GM23338 (cell line): ENCODE data around the gene PHLDB1.

Experiments used
- CREB1 ChIP-seq: fragments of 250-450 bp; sonication (Bioruptor Pico); IDR thresholded peaks from 2 replicates; pipeline ENCODE4 v1.5.0; 2020; ENCODE audit warnings: low read depth, mild to moderate bottlenecking, moderate library complexity
- EZH2 ChIP-seq: fragments of 200-600 bp; sonication (generic); IDR thresholded peaks from one replicate; pipeline ENCODE4 v1.8.0; 2017; ENCODE audit warnings: antibody characterized with exemption, mild to moderate bottlenecking, low read depth; ENCODE audit not compliant: unreplicated experiment
- EZH2phosphoT487 ChIP-seq: fragments of 200-600 bp; sonication (generic); IDR thresholded peaks from one replicate; pipeline ENCODE4 v1.8.1; 2018; ENCODE audit warnings: antibody characterized with exemption; ENCODE audit not compliant: unreplicated experiment
- JUNB ChIP-seq: IDR thresholded peaks from one replicate; pipeline ENCODE4 v1.6.1; 2016; ENCODE audit warnings: antibody characterized with exemption; ENCODE audit not compliant: unreplicated experiment
- NANOG ChIP-seq: IDR thresholded peaks from 2 replicates; pipeline ENCODE4 v1.6.1; 2016; ENCODE audit warnings: antibody characterized with exemption, borderline replicate concordance
- POLR2AphosphoS5 ChIP-seq: IDR thresholded peaks from 2 replicates; pipeline ENCODE4 v1.6.1; 2016; ENCODE audit warnings: antibody characterized with exemption, low read depth
- ZNF331 ChIP-seq: fragments of 250-450 bp; sonication (Bioruptor Pico); IDR thresholded peaks from 2 replicates; pipeline ENCODE4 v1.5.0; 2020; ENCODE audit warnings: low read depth, mild to moderate bottlenecking, moderate library complexity
- TF ChIP-seq, protein P1 (sequence below), 2 experiments: fragments of 200-600 bp in 1 of 2; sonication (generic) in 1 of 2; conservative IDR thresholded peaks; 2 replicates each; pipeline versions ENCODE4 v1.5.1 to v1.6.1; 2016 to 2017; ENCODE audit warnings: antibody characterized with exemption in 2 of 2, low read depth in 2 of 2, mild to moderate bottlenecking in 2 of 2, moderate library complexity in 1 of 2
- TF ChIP-seq, protein P2 (sequence below): IDR thresholded peaks from one replicate; pipeline ENCODE4 v1.6.1; 2018; ENCODE audit warnings: antibody characterized with exemption; ENCODE audit not compliant: unreplicated experiment
- TF ChIP-seq, protein P3 (sequence below): IDR thresholded peaks from 2 replicates; pipeline ENCODE4 v1.6.1; 2016; ENCODE audit warnings: antibody characterized with exemption

GRCh38 chr11:118674082-118674435, 66.6 kb downstream of the PHLDB1 start:
- TF ChIP-seq, protein P1, sequence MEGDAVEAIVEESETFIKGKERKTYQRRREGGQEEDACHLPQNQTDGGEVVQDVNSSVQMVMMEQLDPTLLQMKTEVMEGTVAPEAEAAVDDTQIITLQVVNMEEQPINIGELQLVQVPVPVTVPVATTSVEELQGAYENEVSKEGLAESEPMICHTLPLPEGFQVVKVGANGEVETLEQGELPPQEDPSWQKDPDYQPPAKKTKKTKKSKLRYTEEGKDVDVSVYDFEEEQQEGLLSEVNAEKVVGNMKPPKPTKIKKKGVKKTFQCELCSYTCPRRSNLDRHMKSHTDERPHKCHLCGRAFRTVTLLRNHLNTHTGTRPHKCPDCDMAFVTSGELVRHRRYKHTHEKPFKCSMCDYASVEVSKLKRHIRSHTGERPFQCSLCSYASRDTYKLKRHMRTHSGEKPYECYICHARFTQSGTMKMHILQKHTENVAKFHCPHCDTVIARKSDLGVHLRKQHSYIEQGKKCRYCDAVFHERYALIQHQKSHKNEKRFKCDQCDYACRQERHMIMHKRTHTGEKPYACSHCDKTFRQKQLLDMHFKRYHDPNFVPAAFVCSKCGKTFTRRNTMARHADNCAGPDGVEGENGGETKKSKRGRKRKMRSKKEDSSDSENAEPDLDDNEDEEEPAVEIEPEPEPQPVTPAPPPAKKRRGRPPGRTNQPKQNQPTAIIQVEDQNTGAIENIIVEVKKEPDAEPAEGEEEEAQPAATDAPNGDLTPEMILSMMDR (conservative IDR thresholded peaks at IDR 0.05; ENCODE audit: low read depth in 2 of 2) = no peak
- TF ChIP-seq, protein P2, sequence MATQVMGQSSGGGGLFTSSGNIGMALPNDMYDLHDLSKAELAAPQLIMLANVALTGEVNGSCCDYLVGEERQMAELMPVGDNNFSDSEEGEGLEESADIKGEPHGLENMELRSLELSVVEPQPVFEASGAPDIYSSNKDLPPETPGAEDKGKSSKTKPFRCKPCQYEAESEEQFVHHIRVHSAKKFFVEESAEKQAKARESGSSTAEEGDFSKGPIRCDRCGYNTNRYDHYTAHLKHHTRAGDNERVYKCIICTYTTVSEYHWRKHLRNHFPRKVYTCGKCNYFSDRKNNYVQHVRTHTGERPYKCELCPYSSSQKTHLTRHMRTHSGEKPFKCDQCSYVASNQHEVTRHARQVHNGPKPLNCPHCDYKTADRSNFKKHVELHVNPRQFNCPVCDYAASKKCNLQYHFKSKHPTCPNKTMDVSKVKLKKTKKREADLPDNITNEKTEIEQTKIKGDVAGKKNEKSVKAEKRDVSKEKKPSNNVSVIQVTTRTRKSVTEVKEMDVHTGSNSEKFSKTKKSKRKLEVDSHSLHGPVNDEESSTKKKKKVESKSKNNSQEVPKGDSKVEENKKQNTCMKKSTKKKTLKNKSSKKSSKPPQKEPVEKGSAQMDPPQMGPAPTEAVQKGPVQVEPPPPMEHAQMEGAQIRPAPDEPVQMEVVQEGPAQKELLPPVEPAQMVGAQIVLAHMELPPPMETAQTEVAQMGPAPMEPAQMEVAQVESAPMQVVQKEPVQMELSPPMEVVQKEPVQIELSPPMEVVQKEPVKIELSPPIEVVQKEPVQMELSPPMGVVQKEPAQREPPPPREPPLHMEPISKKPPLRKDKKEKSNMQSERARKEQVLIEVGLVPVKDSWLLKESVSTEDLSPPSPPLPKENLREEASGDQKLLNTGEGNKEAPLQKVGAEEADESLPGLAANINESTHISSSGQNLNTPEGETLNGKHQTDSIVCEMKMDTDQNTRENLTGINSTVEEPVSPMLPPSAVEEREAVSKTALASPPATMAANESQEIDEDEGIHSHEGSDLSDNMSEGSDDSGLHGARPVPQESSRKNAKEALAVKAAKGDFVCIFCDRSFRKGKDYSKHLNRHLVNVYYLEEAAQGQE = no peak
- no peak for TF ChIP-seq POLR2AphosphoS5
- no peak for TF ChIP-seq ZNF331 (CRISPR knock-in tag)
- TF ChIP-seq CREB1 (CRISPR knock-in tag) = no peak
- no peak for TF ChIP-seq EZH2
- no peak for TF ChIP-seq JUNB
- TF ChIP-seq EZH2phosphoT487 = no peak
- TF ChIP-seq, protein P3, sequence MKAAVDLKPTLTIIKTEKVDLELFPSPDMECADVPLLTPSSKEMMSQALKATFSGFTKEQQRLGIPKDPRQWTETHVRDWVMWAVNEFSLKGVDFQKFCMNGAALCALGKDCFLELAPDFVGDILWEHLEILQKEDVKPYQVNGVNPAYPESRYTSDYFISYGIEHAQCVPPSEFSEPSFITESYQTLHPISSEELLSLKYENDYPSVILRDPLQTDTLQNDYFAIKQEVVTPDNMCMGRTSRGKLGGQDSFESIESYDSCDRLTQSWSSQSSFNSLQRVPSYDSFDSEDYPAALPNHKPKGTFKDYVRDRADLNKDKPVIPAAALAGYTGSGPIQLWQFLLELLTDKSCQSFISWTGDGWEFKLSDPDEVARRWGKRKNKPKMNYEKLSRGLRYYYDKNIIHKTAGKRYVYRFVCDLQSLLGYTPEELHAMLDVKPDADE = no peak
- no peak for TF ChIP-seq NANOG
